Transverse colon (tissue), 3 donors: ENCODE data around the gene MBD3L5.

Experiments used
- POLR2A ChIP-seq: fragments of 450-650 bp; IDR thresholded peaks from one replicate; pipeline ENCODE4 v1.6.1; 2016; ENCODE audit warnings: antibody characterized with exemption, mild to moderate bottlenecking, moderate library complexity
- TF ChIP-seq, protein P1 (sequence below), 5 experiments: fragments of 200-600 bp in 3 of 5; fragments of 450-650 bp in 2 of 5; sonication (generic) in 3 of 5; IDR thresholded peaks; 1 replicate in 2 of 5; 2 replicates in 3 of 5; pipeline ENCODE4 v1.5.1; 2016 to 2017; ENCODE audit warnings: antibody characterized with exemption in 5 of 5, inconsistent platforms in 3 of 5, mild to moderate bottlenecking in 2 of 5, moderate library complexity in 1 of 5

DNA sequence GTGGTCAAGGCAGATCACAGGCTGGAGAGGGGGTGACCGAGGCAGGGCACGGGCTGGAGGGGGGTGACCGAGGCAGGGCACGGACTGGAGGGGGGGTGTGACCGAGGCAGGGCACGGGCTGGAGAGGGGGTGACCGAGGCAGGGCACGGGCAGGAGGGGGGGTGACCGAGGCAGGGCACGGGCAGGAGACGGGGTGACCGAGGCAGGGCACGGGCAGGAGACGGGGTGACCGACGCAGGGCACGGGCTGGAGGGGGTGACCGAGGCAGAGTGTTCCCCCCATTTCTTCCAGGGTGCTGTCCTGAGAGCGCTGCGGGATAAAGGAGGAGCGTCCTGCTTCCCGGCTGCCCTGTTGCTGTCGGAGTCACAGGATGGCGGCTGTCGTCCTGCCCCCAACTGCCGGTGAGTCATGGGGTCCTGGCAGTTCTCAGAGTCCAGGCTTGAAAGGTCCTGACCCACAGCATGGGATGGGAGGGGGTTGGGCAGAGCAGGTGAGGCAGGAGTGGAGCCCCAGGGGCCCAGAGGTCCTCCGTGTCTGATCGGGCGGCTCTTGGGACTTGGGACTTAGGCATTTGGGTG lies 44.4 kb downstream of the MBD3L5 start:
- no peak for TF ChIP-seq POLR2A
- TF ChIP-seq, protein P1, sequence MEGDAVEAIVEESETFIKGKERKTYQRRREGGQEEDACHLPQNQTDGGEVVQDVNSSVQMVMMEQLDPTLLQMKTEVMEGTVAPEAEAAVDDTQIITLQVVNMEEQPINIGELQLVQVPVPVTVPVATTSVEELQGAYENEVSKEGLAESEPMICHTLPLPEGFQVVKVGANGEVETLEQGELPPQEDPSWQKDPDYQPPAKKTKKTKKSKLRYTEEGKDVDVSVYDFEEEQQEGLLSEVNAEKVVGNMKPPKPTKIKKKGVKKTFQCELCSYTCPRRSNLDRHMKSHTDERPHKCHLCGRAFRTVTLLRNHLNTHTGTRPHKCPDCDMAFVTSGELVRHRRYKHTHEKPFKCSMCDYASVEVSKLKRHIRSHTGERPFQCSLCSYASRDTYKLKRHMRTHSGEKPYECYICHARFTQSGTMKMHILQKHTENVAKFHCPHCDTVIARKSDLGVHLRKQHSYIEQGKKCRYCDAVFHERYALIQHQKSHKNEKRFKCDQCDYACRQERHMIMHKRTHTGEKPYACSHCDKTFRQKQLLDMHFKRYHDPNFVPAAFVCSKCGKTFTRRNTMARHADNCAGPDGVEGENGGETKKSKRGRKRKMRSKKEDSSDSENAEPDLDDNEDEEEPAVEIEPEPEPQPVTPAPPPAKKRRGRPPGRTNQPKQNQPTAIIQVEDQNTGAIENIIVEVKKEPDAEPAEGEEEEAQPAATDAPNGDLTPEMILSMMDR (IDR thresholded peaks at IDR 0.05) = no peak
